Neural cell (in vitro differentiated cells): ENCODE measurements around the gene RNU6-9. TPM values are rescaled to one million over a fixed set of nuclear protein-coding genes. Genes with fewer than 3 reads are reported as not detected.

ENCODE experiments used
- H2AFZ ChIP-seq: fragments of 200-600, 300-800 bp; sonication (generic), shearing (Covaris generic); 2 replicates; pipeline ENCODE4 v1.6.0; 2014; ENCODE audit warnings: low read depth, mild to moderate bottlenecking, antibody characterized with exemption, low read length, moderate library complexity
- H3F3A ChIP-seq: fragments of 200-600 bp; shearing (Covaris generic); 2 replicates; pipeline ENCODE4 v1.6.1; 2016; ENCODE audit warnings: mild to moderate bottlenecking, moderate library complexity, mixed read lengths, antibody characterized with exemption, low read length; ENCODE audit not compliant: insufficient read depth, poor library complexity, severe bottlenecking
- H3K27ac ChIP-seq: fragments of 200-600, 300-800 bp; sonication (generic), shearing (Covaris generic); 2 replicates; pipeline ENCODE4 v1.5.1; 2014; ENCODE audit warnings: mild to moderate bottlenecking, low read length, moderate library complexity
- H3K27me3 ChIP-seq: fragments of 300-800, 200-600 bp; sonication (generic), shearing (Covaris generic); 2 replicates; pipeline ENCODE4 v1.6.0; 2014; ENCODE audit warnings: mild to moderate bottlenecking, low read depth, low read length, moderate library complexity; ENCODE audit not compliant: insufficient read depth
- H3K36me3 ChIP-seq: fragments of 300-800, 200-600 bp; sonication (generic), shearing (Covaris generic); 2 replicates; pipeline ENCODE4 v1.5.1; 2014; ENCODE audit warnings: mild to moderate bottlenecking, antibody characterized with exemption, low read length, moderate library complexity; ENCODE audit not compliant: insufficient read depth
- H3K4me2 ChIP-seq: fragments of 300-800, 200-600 bp; sonication (generic), shearing (Covaris generic); 2 replicates; pipeline ENCODE4 v1.6.0; 2014; ENCODE audit warnings: mild to moderate bottlenecking, low read length
- H3K4me3 ChIP-seq: fragments of 300-800, 200-600 bp; sonication (generic), shearing (Covaris generic); 2 replicates; pipeline ENCODE4 v1.5.1; 2014; ENCODE audit warnings: mild to moderate bottlenecking, low read length, moderate library complexity
- H3K79me2 ChIP-seq: fragments of 200-600 bp; shearing (Covaris generic); replicated peaks from 2 replicates; pipeline ENCODE4 v1.6.0; 2014; ENCODE audit warnings: mild to moderate bottlenecking, low read length, moderate library complexity; ENCODE audit not compliant: insufficient read depth
- H3K9ac ChIP-seq: fragments of 300-800, 200-600 bp; sonication (generic), shearing (Covaris generic); 2 replicates; pipeline ENCODE4 v1.6.1; 2016; ENCODE audit warnings: mild to moderate bottlenecking, low read length, mixed read lengths
- H3K9me2 ChIP-seq: fragments of 200-600 bp; shearing (Covaris generic); 2 replicates; pipeline ENCODE4 v1.6.1; 2016; ENCODE audit warnings: mild to moderate bottlenecking, low read length, mixed read lengths; ENCODE audit not compliant: insufficient read depth
- H3K9me3 ChIP-seq: fragments of 200-600, 300-800 bp; sonication (generic), shearing (Covaris generic); 2 replicates; pipeline ENCODE4 v1.6.1; 2016; ENCODE audit warnings: mild to moderate bottlenecking, mixed run types, low read length, moderate library complexity, mixed read lengths
- H4K20me1 ChIP-seq: fragments of 200-600 bp; shearing (Covaris generic); 2 replicates; pipeline ENCODE4 v1.6.1; 2016; ENCODE audit warnings: mild to moderate bottlenecking, mixed run types; ENCODE audit not compliant: insufficient read depth
- CTCF ChIP-seq: fragments of 450-650 bp; IDR thresholded peaks from 2 replicates; pipeline ENCODE4 v1.5.1; 2014; ENCODE audit warnings: antibody characterized with exemption, mild to moderate bottlenecking, moderate library complexity; ENCODE audit not compliant: poor library complexity, severe bottlenecking
- EP300 ChIP-seq: fragments of 450-650 bp; conservative IDR thresholded peaks from 2 replicates; pipeline ENCODE4 v1.6.1; 2014; ENCODE audit warnings: antibody characterized with exemption, mild to moderate bottlenecking, moderate library complexity; ENCODE audit not compliant: poor library complexity, severe bottlenecking
- EZH2 ChIP-seq: fragments of 200-600, 300-800 bp; shearing (Covaris generic), sonication (generic); IDR thresholded peaks from 2 replicates; pipeline ENCODE4 v1.6.1; 2014; ENCODE audit warnings: antibody characterized with exemption, low read length, borderline replicate concordance, mild to moderate bottlenecking; ENCODE audit not compliant: insufficient read depth, poor library complexity, severe bottlenecking
- MXI1 ChIP-seq: fragments of 450-650 bp; conservative IDR thresholded peaks from 2 replicates; pipeline ENCODE4 v1.6.1; 2014; ENCODE audit warnings: antibody characterized with exemption, mild to moderate bottlenecking; ENCODE audit not compliant: poor library complexity, severe bottlenecking
- POLR2AphosphoS5 ChIP-seq: IDR thresholded peaks from 2 replicates; pipeline ENCODE4 v1.6.1; 2012
- RAD21 ChIP-seq: fragments of 450-650 bp; conservative IDR thresholded peaks from 2 replicates; pipeline ENCODE4 v1.6.1; 2014; ENCODE audit warnings: antibody characterized with exemption, mild to moderate bottlenecking, moderate library complexity
- REST ChIP-seq: IDR thresholded peaks from 2 replicates; pipeline ENCODE4 v1.6.1; 2012; ENCODE audit warnings: borderline replicate concordance
- SMC3 ChIP-seq: fragments of 450-650 bp; conservative IDR thresholded peaks from 2 replicates; pipeline ENCODE4 v1.6.1; 2014; ENCODE audit warnings: antibody characterized with exemption, mild to moderate bottlenecking, moderate library complexity; ENCODE audit not compliant: poor library complexity
- TAF1 ChIP-seq: IDR thresholded peaks from 2 replicates; pipeline ENCODE4 v1.6.1; 2012; ENCODE audit warnings: low read depth
- polyA plus RNA-seq: library from polyadenylated mRNA; depleted of rRNA; stranded (reverse); fragments of >200 nt; gene quantifications from 2 replicates; pipeline ENCODE4 v1.2.3, GENCODE V29; 2014

RNU6-9 gene
- polyA plus RNA-seq, 1 donor from 2014 or later = not detected

GRCh38 chr19:896999-897398 lies 3.7 kb downstream of the RNU6-9 start:
- TF ChIP-seq TAF1 = no peak
- TF ChIP-seq POLR2AphosphoS5 = no peak
- TF ChIP-seq SMC3 = no peak
- no peak for TF ChIP-seq CTCF
- no peak for TF ChIP-seq EP300
- TF ChIP-seq RAD21 = no peak
- no peak for TF ChIP-seq MXI1
- no peak for TF ChIP-seq EZH2
- no peak for TF ChIP-seq REST
- Histone ChIP-seq H3K4me2 (no peak overlapping the region), H3F3A (no peaks in the 10 kb centered on the region), H3K4me3 (no peak overlapping the region), H3K36me3 (no peaks in the 10 kb centered on the region), H4K20me1 (no peaks in the 10 kb centered on the region), H2AFZ (no peak overlapping the region), H3K9me2 (no peaks in the 10 kb centered on the region), H3K9ac (no peak overlapping the region), H3K79me2 (peaks cover 5% of the 10 kb centered on the region), H3K27me3 (no peaks in the 10 kb centered on the region), H3K27ac (no peak overlapping the region), H3K9me3 (no peaks in the 10 kb centered on the region)

GRCh38 chr19:897442-898039 lies 4.3 kb downstream of the RNU6-9 start:
- H3K27me3 ChIP-seq = no peaks in the 10 kb centered on the region
- no peak overlapping the region for H2AFZ ChIP-seq
- H3F3A ChIP-seq = no peaks in the 10 kb centered on the region
- no peaks in the 10 kb centered on the region for H3K79me2 ChIP-seq
- H4K20me1 ChIP-seq = no peaks in the 10 kb centered on the region
- H3K36me3 ChIP-seq = no peaks in the 10 kb centered on the region
- H3K4me3 ChIP-seq = no peak overlapping the region
- no peak for TF ChIP-seq POLR2AphosphoS5
- TF ChIP-seq TAF1 = no peak
- no peak for TF ChIP-seq EZH2
- TF ChIP-seq REST = no peak
- no peak for TF ChIP-seq EP300
- H3K9me2 ChIP-seq = no peaks in the 10 kb centered on the region
- H3K4me2 ChIP-seq = no peak overlapping the region
- H3K9ac ChIP-seq = no peak overlapping the region
- H3K9me3 ChIP-seq = no peaks in the 10 kb centered on the region
- no peak overlapping the region for H3K27ac ChIP-seq
